ENCODE results near the gene CYLD.

CYLD gene

GRCh38 chr16:50731130-50731988 is 10.5 kb upstream of the CYLD start:
- TF ChIP-seq, protein P1, sequence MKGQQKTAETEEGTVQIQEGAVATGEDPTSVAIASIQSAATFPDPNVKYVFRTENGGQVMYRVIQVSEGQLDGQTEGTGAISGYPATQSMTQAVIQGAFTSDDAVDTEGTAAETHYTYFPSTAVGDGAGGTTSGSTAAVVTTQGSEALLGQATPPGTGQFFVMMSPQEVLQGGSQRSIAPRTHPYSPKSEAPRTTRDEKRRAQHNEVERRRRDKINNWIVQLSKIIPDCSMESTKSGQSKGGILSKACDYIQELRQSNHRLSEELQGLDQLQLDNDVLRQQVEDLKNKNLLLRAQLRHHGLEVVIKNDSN (IDR thresholded peaks at IDR 0.05), result no peak
- no peak for TF ChIP-seq TEAD4 (IDR thresholded peaks at IDR 0.05)
- TF ChIP-seq TCF12 (IDR thresholded peaks at IDR 0.05; ENCODE audit: low read depth), result no peak
- no peak for TF ChIP-seq EP300 (IDR thresholded peaks at IDR 0.05; ENCODE audit: borderline replicate concordance)
- TF ChIP-seq, protein P2, sequence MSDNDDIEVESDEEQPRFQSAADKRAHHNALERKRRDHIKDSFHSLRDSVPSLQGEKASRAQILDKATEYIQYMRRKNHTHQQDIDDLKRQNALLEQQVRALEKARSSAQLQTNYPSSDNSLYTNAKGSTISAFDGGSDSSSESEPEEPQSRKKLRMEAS (IDR thresholded peaks at IDR 0.05), result no peak
- no peak for TF ChIP-seq REST (IDR thresholded peaks at IDR 0.05; ENCODE audit: low read depth)
- TF ChIP-seq NFIC (IDR thresholded peaks at IDR 0.05), result no peak
- TF ChIP-seq ZBTB7A (IDR thresholded peaks at IDR 0.05; ENCODE audit: low read depth), result no peak
- no peak for TF ChIP-seq FOXM1 (IDR thresholded peaks at IDR 0.05; ENCODE audit: borderline replicate concordance, low read depth)
- no peak for TF ChIP-seq EGR1 (IDR thresholded peaks at IDR 0.05)
- no peak for TF ChIP-seq RAD21 (IDR thresholded peaks at IDR 0.05; ENCODE audit: low read depth)
- TF ChIP-seq YY1 (IDR thresholded peaks at IDR 0.05; ENCODE audit: low read depth), result no peak
- no peak for TF ChIP-seq CEBPB (IDR thresholded peaks at IDR 0.05)
- TF ChIP-seq CREB1 (IDR thresholded peaks at IDR 0.05; ENCODE audit: low read depth), result no peak
- TF ChIP-seq TAF1 (IDR thresholded peaks at IDR 0.05; ENCODE audit: low read depth), result no peak

DNA sequence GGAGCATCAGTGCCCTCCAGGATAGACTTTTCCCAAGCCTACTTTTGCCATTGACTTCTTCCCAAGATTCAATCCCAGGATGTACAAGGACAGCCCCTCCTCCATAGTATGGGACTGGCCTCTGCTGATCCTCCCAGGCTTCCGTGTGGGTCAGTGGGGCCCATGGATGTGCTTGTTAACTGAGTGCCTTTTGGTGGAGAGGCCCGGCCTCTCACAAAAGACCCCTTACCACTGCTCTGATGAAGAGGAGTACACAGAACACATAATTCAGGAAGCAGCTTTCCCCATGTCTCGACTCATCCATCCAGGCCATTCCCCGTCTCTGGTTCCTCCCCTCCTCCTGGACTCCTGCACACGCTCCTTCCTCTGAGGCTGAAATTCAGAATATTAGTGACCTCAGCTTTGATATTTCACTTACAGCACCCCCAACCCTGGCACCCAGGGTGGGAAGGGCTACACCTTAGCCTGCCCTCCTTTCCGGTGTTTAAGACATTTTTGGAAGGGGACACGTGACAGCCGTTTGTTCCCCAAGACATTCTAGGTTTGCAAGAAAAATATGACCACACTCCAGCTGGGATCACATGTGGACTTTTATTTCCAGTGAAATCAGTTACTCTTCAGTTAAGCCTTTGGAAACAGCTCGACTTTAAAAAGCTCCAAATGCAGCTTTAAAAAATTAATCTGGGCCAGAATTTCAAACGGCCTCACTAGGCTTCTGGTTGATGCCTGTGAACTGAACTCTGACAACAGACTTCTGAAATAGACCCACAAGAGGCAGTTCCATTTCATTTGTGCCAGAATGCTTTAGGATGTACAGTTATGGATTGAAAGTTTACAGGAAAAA is 9.7 kb upstream of the CYLD start:
- TF ChIP-seq YY1 (IDR thresholded peaks at IDR 0.05; ENCODE audit: low read depth) (no peak), NFIC (IDR thresholded peaks at IDR 0.05) (no peak), CREB1 (IDR thresholded peaks at IDR 0.05; ENCODE audit: low read depth) (no peak), FOXM1 (IDR thresholded peaks at IDR 0.05; ENCODE audit: borderline replicate concordance, low read depth) (no peak), RAD21 (IDR thresholded peaks at IDR 0.05; ENCODE audit: low read depth) (no peak), EP300 (IDR thresholded peaks at IDR 0.05; ENCODE audit: borderline replicate concordance) (no peak), TCF12 (IDR thresholded peaks at IDR 0.05; ENCODE audit: low read depth) (no peak), CEBPB (IDR thresholded peaks at IDR 0.05) (no peak), REST (IDR thresholded peaks at IDR 0.05; ENCODE audit: low read depth) (no peak), EGR1 (IDR thresholded peaks at IDR 0.05) (no peak)
- TF ChIP-seq, protein P2 (IDR thresholded peaks at IDR 0.05), result no peak

DNA sequence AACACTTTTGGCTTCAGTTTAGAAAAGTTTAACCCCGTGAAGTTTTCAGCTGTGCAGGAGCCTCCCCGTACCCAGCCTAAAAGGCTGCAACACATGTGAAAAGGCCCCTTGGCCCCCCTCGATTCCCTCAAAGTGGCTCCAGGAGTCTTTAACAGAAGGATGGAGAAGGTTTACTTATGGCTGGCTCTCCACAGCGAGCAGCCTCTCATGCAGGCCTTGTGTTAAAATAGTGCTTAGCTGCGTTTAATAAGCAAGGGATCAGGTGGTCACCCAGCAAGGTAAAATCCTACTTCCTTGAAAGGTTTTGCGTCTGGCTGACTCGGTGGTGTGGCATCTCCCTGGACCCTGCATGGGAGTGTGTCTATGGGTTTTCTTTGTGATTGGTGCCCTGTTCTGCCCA is 8.4 kb upstream of the CYLD start:
- TF ChIP-seq TCF12 (IDR thresholded peaks at IDR 0.05; ENCODE audit: low read depth) (no peak), EGR1 (IDR thresholded peaks at IDR 0.05) (no peak), TAF1 (IDR thresholded peaks at IDR 0.05; ENCODE audit: low read depth) (no peak), RAD21 (IDR thresholded peaks at IDR 0.05; ENCODE audit: low read depth) (no peak), EP300 (IDR thresholded peaks at IDR 0.05; ENCODE audit: borderline replicate concordance) (no peak), CREB1 (IDR thresholded peaks at IDR 0.05; ENCODE audit: low read depth) (no peak), TEAD4 (IDR thresholded peaks at IDR 0.05) (no peak), CEBPB (IDR thresholded peaks at IDR 0.05) (no peak), ZBTB7A (IDR thresholded peaks at IDR 0.05; ENCODE audit: low read depth) (no peak), YY1 (IDR thresholded peaks at IDR 0.05; ENCODE audit: low read depth) (no peak)
- TF ChIP-seq, protein P2 (IDR thresholded peaks at IDR 0.05), result no peak

GRCh38 chr16:50735629-50736122 is 6.2 kb upstream of the CYLD start:
- TF ChIP-seq REST (IDR thresholded peaks at IDR 0.05; ENCODE audit: low read depth), result no peak
- TF ChIP-seq TEAD4 (IDR thresholded peaks at IDR 0.05), result no peak
- TF ChIP-seq TAF1 (IDR thresholded peaks at IDR 0.05; ENCODE audit: low read depth), result no peak
- no peak for TF ChIP-seq EGR1 (IDR thresholded peaks at IDR 0.05)
- no peak for TF ChIP-seq TCF12 (IDR thresholded peaks at IDR 0.05; ENCODE audit: low read depth)
- TF ChIP-seq, protein P2 (IDR thresholded peaks at IDR 0.05), result no peak
- TF ChIP-seq NFIC (IDR thresholded peaks at IDR 0.05), result no peak
- TF ChIP-seq CEBPB (IDR thresholded peaks at IDR 0.05), result no peak
- TF ChIP-seq, protein P1 (IDR thresholded peaks at IDR 0.05), result no peak
